Mesenchymal stem cell (in vitro differentiated cells and primary cell): ENCODE data around the gene ARHGAP33.

Experiments
- DNase-seq: peaks from one replicate; pipeline ENCODE4 v3.0.0-alpha.2; 2013
- H2AFZ ChIP-seq: one replicate; pipeline ENCODE4 v1.6.1; 2013; ENCODE audit warnings: low read depth, mild to moderate bottlenecking, control low read depth, inconsistent platforms, low read length, moderate library complexity
- H2AK5ac ChIP-seq: 2 replicates; pipeline ENCODE4 v1.6.1; 2013; ENCODE audit warnings: low read length, moderate library complexity, mild to moderate bottlenecking, inconsistent platforms; ENCODE audit not compliant: severe bottlenecking
- H2BK120ac ChIP-seq: one replicate; pipeline ENCODE4 v1.6.1; 2013; ENCODE audit warnings: low read depth, mild to moderate bottlenecking, inconsistent platforms, low read length, moderate library complexity
- H2BK12ac ChIP-seq, 2 experiments: one replicate each; pipeline ENCODE4 v1.6.1; 2013; ENCODE audit warnings: inconsistent platforms in 2 of 2, low read length in 2 of 2, mild to moderate bottlenecking in 2 of 2, moderate library complexity in 2 of 2, control low read depth in 1 of 2
- H2BK15ac ChIP-seq: one replicate; pipeline ENCODE4 v1.6.1; 2013; ENCODE audit warnings: mild to moderate bottlenecking, low read depth, inconsistent platforms; ENCODE audit not compliant: poor library complexity, severe bottlenecking
- H2BK5ac ChIP-seq: 2 replicates; pipeline ENCODE4 v1.6.1; 2013; ENCODE audit warnings: low read depth, mild to moderate bottlenecking, low read length, control low read depth, inconsistent platforms; ENCODE audit not compliant: poor library complexity, severe bottlenecking
- H3K14ac ChIP-seq, 2 experiments: one replicate each; pipeline ENCODE4 v1.6.1; 2013; ENCODE audit warnings: inconsistent platforms in 2 of 2, low read length in 2 of 2, control low read depth in 1 of 2, mild to moderate bottlenecking in 1 of 2, moderate library complexity in 1 of 2
- H3K18ac ChIP-seq, 2 experiments: one replicate each; pipeline ENCODE4 v1.6.1; 2013; ENCODE audit warnings: inconsistent platforms in 2 of 2, low read length in 2 of 2, control low read depth in 1 of 2, low read depth in 1 of 2, mild to moderate bottlenecking in 1 of 2
- H3K23ac ChIP-seq, 2 experiments: one replicate each; pipeline ENCODE4 v1.6.1; 2013; ENCODE audit warnings: inconsistent platforms in 2 of 2, low read length in 2 of 2, mild to moderate bottlenecking in 2 of 2, moderate library complexity in 2 of 2, control low read depth in 1 of 2
- H3K27ac ChIP-seq: 2 replicates; pipeline ENCODE4 v1.5.1; 2013; ENCODE audit warnings: mild to moderate bottlenecking, moderate library complexity, low read length, control low read depth, inconsistent platforms; ENCODE audit not compliant: poor library complexity, severe bottlenecking
- H3K27me3 ChIP-seq, 2 experiments: 2 replicates each; pipeline versions ENCODE4 v1.6.1 to v1.7.0; 2013; ENCODE audit warnings: low read length in 2 of 2, mild to moderate bottlenecking in 2 of 2, moderate library complexity in 2 of 2, control low read depth in 1 of 2, inconsistent platforms in 1 of 2; ENCODE audit not compliant: control insufficient read depth in 1 of 2, insufficient read depth in 1 of 2
- H3K36me3 ChIP-seq, 2 experiments: 2 replicates each; pipeline versions ENCODE4 v1.6.1 to v1.7.0; 2013; ENCODE audit warnings: low read length in 2 of 2, control low read depth in 1 of 2, inconsistent platforms in 1 of 2, low read depth in 1 of 2, mild to moderate bottlenecking in 1 of 2; ENCODE audit not compliant: insufficient read depth in 2 of 2, control insufficient read depth in 1 of 2
- H3K4ac ChIP-seq, 2 experiments: one replicate each; pipeline ENCODE4 v1.6.1; 2013; ENCODE audit warnings: inconsistent platforms in 2 of 2, low read length in 2 of 2, mild to moderate bottlenecking in 2 of 2, moderate library complexity in 2 of 2, control low read depth in 1 of 2, low read depth in 1 of 2
- H3K4me1 ChIP-seq: 2 replicates; pipeline ENCODE4 v1.6.1; 2013; ENCODE audit warnings: low read depth, low read length, control low read depth; ENCODE audit not compliant: control insufficient read depth, insufficient read depth
- H3K4me2 ChIP-seq: 2 replicates; pipeline ENCODE4 v1.6.1; 2013; ENCODE audit warnings: low read length, mild to moderate bottlenecking, inconsistent platforms; ENCODE audit not compliant: poor library complexity, severe bottlenecking
- H3K4me3 ChIP-seq, 2 experiments: 2 replicates each; pipeline versions ENCODE4 v1.5.1 to v1.7.0; 2013; ENCODE audit warnings: low read length in 2 of 2, mild to moderate bottlenecking in 2 of 2, control low read depth in 1 of 2, low read depth in 1 of 2; ENCODE audit not compliant: insufficient read depth in 1 of 2
- H3K79me1 ChIP-seq: replicated peaks from 2 replicates; pipeline ENCODE4 v1.6.1; 2013; ENCODE audit warnings: mild to moderate bottlenecking, control low read depth, low read length, inconsistent platforms; ENCODE audit not compliant: poor library complexity, severe bottlenecking
- H3K9ac ChIP-seq: 2 replicates; pipeline ENCODE4 v1.7.0; 2013; ENCODE audit warnings: mild to moderate bottlenecking, low read length, moderate library complexity
- H3K9me3 ChIP-seq: 2 replicates; pipeline ENCODE4 v1.7.0; 2013; ENCODE audit warnings: mild to moderate bottlenecking, low read length; ENCODE audit not compliant: control insufficient read depth
- H4K8ac ChIP-seq: one replicate; pipeline ENCODE4 v1.6.1; 2013; ENCODE audit warnings: inconsistent platforms, mild to moderate bottlenecking, low read length, moderate library complexity
- H4K91ac ChIP-seq: one replicate; pipeline ENCODE4 v1.6.1; 2013; ENCODE audit warnings: mild to moderate bottlenecking, low read length, inconsistent platforms
- WGBS: methylation state at CpG from one replicate; pipeline ENCODE4 v1.1.7; 2013; ENCODE audit warnings: mixed read lengths; 5-methylcytosine and 5-hydroxymethylcytosine counted together

ARHGAP33 gene

GRCh38 chr19:35757749-35758608, 17.4 kb upstream of the ARHGAP33 start, which contains the start of gene PROSER3:
Gene PROSER3, plus strand, starts transcription at chr19:35758176. Its CDS starts 40 bp downstream, at chr19:35758216.
- H3K4me2 ChIP-seq = peak within 1 kb of the TSS; percentile 83
- peak within 1 kb of the TSS; percentile 79 for H2AK5ac ChIP-seq
- WGBS = under 1% methylated on average over 52 of the region's 53 CpGs

GRCh38 chr19:35759697-35760096, 15.7 kb upstream of the ARHGAP33 start:
- peak overlapping the region in 1 of 2 experiments; percentile 99 for H3K4me3 ChIP-seq
- no peak overlapping the region for H3K18ac ChIP-seq
- H4K91ac ChIP-seq = no peak overlapping the region
- H3K36me3 ChIP-seq = peaks cover 38 to 53% of the 10 kb centered on the region in 2 experiments
- H2BK120ac ChIP-seq = no peak overlapping the region
- H2BK15ac ChIP-seq = no peak overlapping the region
- H2AFZ ChIP-seq = no peak overlapping the region
- WGBS = 100% methylated on average over 2 of the region's 2 CpGs
- peaks cover 38% of the 10 kb centered on the region for H3K4me1 ChIP-seq
- H2BK5ac ChIP-seq = no peak overlapping the region
- peaks cover 29% of the 10 kb centered on the region for H3K79me1 ChIP-seq
- no peaks in the 10 kb centered on the region for H3K27me3 ChIP-seq
- H2AK5ac ChIP-seq = no peak overlapping the region
- no peak overlapping the region for H3K14ac ChIP-seq
- H2BK12ac ChIP-seq = no peak overlapping the region
- H3K27ac ChIP-seq = no peak overlapping the region
- no peaks in the 10 kb centered on the region for H3K9me3 ChIP-seq
- no peak overlapping the region for H3K4me2 ChIP-seq
- no peak for DNase-seq
- H3K9ac ChIP-seq = peak overlapping the region; percentile 18
- no peak overlapping the region for H4K8ac ChIP-seq
- no peak overlapping the region for H3K23ac ChIP-seq
- no peak overlapping the region for H3K4ac ChIP-seq

More at GRCh38 chr19:35757749-35758608, 17.4 kb upstream of the ARHGAP33 start, which contains the start of gene PROSER3:
- Histone ChIP-seq H4K8ac (peak within 1 kb of the TSS; percentile 99), H3K14ac (peak within 1 kb of the TSS in 1 of 2 experiments; percentile 93), H2AFZ (peak within 1 kb of the TSS; percentile 43), H4K91ac (peak within 1 kb of the TSS; percentile 100), H3K27ac (peak within 1 kb of the TSS; percentile 97), H3K36me3 (peaks cover 45 to 61% of the 10 kb centered on the region in 2 experiments), H3K9ac (peak within 1 kb of the TSS; percentile 99), H3K18ac (peak within 1 kb of the TSS; percentile 100), H3K4me3 (peak within 1 kb of the TSS; percentile 97 to 99), H3K79me1 (peaks cover 32% of the 10 kb centered on the region), H2BK12ac (peak within 1 kb of the TSS; percentile 23 to 69), H2BK120ac (peak within 1 kb of the TSS; percentile 96), H3K4ac (peak within 1 kb of the TSS; percentile 99 to 100), H2BK15ac (peak within 1 kb of the TSS; percentile 98), H3K4me1 (peaks cover 38% of the 10 kb centered on the region), H2BK5ac (peak within 1 kb of the TSS; percentile 87), H3K9me3 (no peaks in the 10 kb centered on the region), H3K23ac (peak within 1 kb of the TSS in 1 of 2 experiments; percentile 81), H3K27me3 (no peaks in the 10 kb centered on the region)
- peak; percentile 100 for DNase-seq

- H2BK5ac ChIP-seq = no peak overlapping the region
- no peaks in the 10 kb centered on the region for H3K9me3 ChIP-seq
- no peak overlapping the region for H4K91ac ChIP-seq
- peaks cover 26% of the 10 kb centered on the region for H3K79me1 ChIP-seq
- H3K27ac ChIP-seq = no peak overlapping the region
- no peak overlapping the region for H3K9ac ChIP-seq
- WGBS = over 99% methylated on average over 4 of the region's 4 CpGs
- no peak for DNase-seq
- H3K4me3 ChIP-seq = no peak overlapping the region
- H2AFZ ChIP-seq = no peak overlapping the region
- peaks cover 31% of the 10 kb centered on the region for H3K4me1 ChIP-seq
- H2AK5ac ChIP-seq = no peak overlapping the region
- H3K4me2 ChIP-seq = no peak overlapping the region
- no peak overlapping the region for H3K4ac ChIP-seq
- H3K27me3 ChIP-seq = no peaks in the 10 kb centered on the region
- H2BK120ac ChIP-seq = no peak overlapping the region
- H3K23ac ChIP-seq = no peak overlapping the region
- no peak overlapping the region for H3K18ac ChIP-seq
- no peak overlapping the region for H2BK15ac ChIP-seq
- H3K36me3 ChIP-seq = peaks cover 49 to 51% of the 10 kb centered on the region in 2 experiments
- H4K8ac ChIP-seq = no peak overlapping the region
- H3K14ac ChIP-seq = no peak overlapping the region
- H2BK12ac ChIP-seq = no peak overlapping the region
These were observed 14.5 kb upstream of the ARHGAP33 start for GRCh38 chr19:35760711-35761349.
